HFF-Myc (cell line): ENCODE data around the gene FAAP20.
"Not testable (repeated sequence)": the region's sequence is repeated elsewhere in the genome, so short reads cannot be mapped to it uniquely, and the experiment has no call there.

ENCODE experiments used
- DNase-seq: peaks from one replicate; pipeline ENCODE4 v3.0.0-alpha.2; 2011; ENCODE audit warnings: low read depth; ENCODE audit errors: extremely low read depth
- H3K4me3 ChIP-seq: replicated peaks from 2 replicates; pipeline ENCODE4 v1.5.1; 2011; ENCODE audit warnings: low read depth, mild to moderate bottlenecking, control low read depth, low read length
- CTCF ChIP-seq: IDR thresholded peaks from 2 replicates; pipeline ENCODE4 v1.5.1; 2012; ENCODE audit warnings: mild to moderate bottlenecking, low read depth, low read length, control low read depth; ENCODE audit errors: missing control alignments

Gene FAAP20

GRCh38 chr1:2155147-2155598 lies 39.4 kb downstream of the FAAP20 start:
- no peak for TF ChIP-seq CTCF
- no peak overlapping the region for H3K4me3 ChIP-seq
- DNase-seq, result no peak

- H3K4me3 ChIP-seq, result no peak overlapping the region
- no peak for TF ChIP-seq CTCF
- no peak for DNase-seq
These were observed 40.5 kb downstream of the FAAP20 start for GRCh38 chr1:2154022-2154421.

GRCh38 chr1:2152954-2153353 lies 41.6 kb downstream of the FAAP20 start:
- DNase-seq, result no peak
- no peak for TF ChIP-seq CTCF
- H3K4me3 ChIP-seq, result no peak overlapping the region

GRCh38 chr1:2151911-2152310 lies 42.7 kb downstream of the FAAP20 start:
- no peak for DNase-seq
- TF ChIP-seq CTCF, result no peak
- no peak overlapping the region for H3K4me3 ChIP-seq

GRCh38 chr1:2151252-2151651 lies 43.3 kb downstream of the FAAP20 start:
- H3K4me3 ChIP-seq, result no peak overlapping the region
- TF ChIP-seq CTCF, result no peak
- DNase-seq, result no peak

- no peak overlapping the region for H3K4me3 ChIP-seq
- no peak for TF ChIP-seq CTCF
- DNase-seq, result no peak
These were observed 43.8 kb downstream of the FAAP20 start for GRCh38 chr1:2150801-2151200.

GRCh38 chr1:2148691-2149090 lies 45.9 kb downstream of the FAAP20 start:
- no peak for DNase-seq
- no peak for TF ChIP-seq CTCF
- no peak overlapping the region for H3K4me3 ChIP-seq

- not testable (repeated sequence) for DNase-seq, H3K4me3 ChIP-seq
These were observed 46.7 kb downstream of the FAAP20 start for GRCh38 chr1:2147869-2148268.
